WI38 (cell line): Measurements from ENCODE around the gene TNF.

Experiments
- H3K4me3 ChIP-seq: 2 replicates; pipeline ENCODE4 v1.5.1; 2011; ENCODE audit warnings: low read depth, mild to moderate bottlenecking, control low read depth, low read length
- TF ChIP-seq, protein P1 (sequence below): IDR thresholded peaks from 2 replicates; pipeline ENCODE4 v1.5.1; 2012; ENCODE audit warnings: low read depth, mild to moderate bottlenecking, control low read depth, low read length

The TNF gene

DNA sequence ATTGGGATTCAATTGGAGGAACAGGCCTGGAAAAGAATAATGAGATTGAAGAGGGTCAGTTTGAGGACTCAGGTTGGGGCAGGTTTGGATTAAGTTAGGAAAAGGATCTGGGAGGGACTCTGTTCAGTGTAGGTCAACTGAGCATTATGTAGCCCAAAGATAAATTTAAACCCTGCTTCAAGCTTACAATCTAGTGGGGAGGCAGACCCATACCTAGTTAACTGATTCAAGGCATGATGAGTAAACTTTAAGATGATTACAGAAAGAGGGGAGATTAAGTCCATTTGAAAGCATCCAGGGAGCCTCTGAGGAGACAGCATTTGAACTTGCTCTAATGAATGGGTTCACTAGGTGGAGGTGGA is 14.7 kb upstream of the TNF start:
- TF ChIP-seq, protein P1, sequence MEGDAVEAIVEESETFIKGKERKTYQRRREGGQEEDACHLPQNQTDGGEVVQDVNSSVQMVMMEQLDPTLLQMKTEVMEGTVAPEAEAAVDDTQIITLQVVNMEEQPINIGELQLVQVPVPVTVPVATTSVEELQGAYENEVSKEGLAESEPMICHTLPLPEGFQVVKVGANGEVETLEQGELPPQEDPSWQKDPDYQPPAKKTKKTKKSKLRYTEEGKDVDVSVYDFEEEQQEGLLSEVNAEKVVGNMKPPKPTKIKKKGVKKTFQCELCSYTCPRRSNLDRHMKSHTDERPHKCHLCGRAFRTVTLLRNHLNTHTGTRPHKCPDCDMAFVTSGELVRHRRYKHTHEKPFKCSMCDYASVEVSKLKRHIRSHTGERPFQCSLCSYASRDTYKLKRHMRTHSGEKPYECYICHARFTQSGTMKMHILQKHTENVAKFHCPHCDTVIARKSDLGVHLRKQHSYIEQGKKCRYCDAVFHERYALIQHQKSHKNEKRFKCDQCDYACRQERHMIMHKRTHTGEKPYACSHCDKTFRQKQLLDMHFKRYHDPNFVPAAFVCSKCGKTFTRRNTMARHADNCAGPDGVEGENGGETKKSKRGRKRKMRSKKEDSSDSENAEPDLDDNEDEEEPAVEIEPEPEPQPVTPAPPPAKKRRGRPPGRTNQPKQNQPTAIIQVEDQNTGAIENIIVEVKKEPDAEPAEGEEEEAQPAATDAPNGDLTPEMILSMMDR, result no peak
- no peak overlapping the region for H3K4me3 ChIP-seq

DNA sequence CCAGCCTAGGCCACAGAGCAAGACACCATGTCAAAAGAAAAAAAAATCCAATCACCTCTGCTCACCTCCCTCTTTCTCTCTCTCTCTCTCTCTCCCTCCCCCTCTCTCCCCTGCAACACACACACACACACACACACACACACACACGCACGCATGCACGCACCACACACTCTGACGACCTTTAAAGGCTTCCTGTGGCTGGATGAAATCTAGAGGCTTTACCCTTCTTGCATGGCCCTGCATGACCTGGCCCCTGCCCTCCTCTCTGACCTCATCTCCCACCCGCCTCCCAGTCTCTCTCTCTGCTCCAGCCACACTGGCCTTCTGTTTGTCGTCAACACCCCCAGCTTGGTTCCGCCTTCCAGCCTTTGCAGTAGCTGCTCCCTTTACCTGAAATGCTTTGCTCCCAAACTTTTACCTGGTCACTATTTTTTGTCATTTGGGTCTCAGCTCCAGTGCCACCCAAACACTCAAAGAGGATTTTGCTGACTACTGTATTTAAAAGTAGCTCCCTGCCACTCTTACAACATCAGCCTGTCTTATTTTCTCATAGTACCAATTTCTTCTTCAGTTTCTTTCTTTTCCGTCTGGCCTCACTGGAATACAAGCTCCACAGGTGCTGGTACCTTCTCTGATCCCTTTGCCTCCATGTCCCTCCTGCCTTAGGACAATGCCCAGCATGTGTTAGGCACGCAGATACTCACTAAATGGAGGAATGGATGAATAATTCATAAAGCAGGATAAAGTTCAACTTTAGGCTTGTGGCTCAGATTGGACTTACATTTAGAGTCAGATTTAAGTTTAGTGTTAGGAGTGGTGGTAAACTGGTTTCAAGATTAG is 7.6 kb upstream of the TNF start:
- TF ChIP-seq, protein P1, result no peak
- no peak overlapping the region for H3K4me3 ChIP-seq

DNA sequence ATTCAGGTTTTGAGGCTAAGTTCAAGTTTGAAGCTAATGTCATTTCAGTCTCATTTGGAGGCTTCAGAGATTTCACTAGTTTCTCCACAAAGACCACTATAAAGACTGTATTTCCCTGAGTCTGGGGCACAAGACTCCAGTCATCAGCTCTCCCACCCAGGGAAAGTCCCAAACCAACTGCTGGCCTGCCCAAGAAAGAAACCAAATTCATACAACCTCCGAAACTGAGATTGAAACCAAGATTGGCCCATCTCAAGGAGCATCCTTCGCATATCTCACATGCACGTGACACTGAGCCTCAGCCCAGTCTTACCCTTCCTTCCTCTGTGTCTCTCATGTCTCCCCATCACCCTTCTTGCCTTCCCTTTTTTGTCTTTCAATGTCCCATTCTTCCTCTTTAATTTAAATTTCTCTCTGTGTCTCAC is 6.8 kb upstream of the TNF start:
- TF ChIP-seq, protein P1, result no peak
- no peak overlapping the region for H3K4me3 ChIP-seq

DNA sequence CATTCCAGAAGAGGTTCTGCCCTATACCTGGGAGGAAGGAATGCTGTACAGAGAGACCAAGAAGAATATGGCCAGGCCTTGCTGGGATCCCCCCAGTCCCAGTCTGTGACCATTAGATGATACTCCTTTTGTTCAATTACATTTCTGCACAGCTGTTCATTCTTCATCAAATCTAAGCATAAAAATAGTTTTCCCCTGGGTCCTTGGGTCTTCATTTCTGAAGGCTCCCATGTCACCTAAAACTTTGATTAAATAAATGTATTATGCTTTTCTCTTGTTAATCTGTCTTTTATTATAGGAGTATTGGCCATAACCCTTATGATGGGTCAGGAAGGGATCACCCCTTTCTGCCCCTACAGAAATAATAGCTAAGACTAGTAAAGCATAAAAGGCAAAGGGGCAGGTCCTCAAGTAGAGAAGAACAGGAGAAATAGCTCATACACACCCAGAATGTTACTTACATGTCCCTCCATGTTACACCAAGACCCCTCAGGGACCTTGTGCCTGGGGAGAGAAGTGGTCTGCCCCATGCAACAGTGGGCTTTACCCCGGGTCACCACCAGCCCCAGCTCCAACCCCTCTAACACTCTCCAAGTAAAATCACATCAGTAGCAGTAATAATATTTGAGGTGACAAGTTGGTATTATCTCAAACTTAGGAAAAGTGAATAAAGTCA is 5.4 kb upstream of the TNF start:
- no peak overlapping the region for H3K4me3 ChIP-seq
- TF ChIP-seq, protein P1, result no peak

DNA sequence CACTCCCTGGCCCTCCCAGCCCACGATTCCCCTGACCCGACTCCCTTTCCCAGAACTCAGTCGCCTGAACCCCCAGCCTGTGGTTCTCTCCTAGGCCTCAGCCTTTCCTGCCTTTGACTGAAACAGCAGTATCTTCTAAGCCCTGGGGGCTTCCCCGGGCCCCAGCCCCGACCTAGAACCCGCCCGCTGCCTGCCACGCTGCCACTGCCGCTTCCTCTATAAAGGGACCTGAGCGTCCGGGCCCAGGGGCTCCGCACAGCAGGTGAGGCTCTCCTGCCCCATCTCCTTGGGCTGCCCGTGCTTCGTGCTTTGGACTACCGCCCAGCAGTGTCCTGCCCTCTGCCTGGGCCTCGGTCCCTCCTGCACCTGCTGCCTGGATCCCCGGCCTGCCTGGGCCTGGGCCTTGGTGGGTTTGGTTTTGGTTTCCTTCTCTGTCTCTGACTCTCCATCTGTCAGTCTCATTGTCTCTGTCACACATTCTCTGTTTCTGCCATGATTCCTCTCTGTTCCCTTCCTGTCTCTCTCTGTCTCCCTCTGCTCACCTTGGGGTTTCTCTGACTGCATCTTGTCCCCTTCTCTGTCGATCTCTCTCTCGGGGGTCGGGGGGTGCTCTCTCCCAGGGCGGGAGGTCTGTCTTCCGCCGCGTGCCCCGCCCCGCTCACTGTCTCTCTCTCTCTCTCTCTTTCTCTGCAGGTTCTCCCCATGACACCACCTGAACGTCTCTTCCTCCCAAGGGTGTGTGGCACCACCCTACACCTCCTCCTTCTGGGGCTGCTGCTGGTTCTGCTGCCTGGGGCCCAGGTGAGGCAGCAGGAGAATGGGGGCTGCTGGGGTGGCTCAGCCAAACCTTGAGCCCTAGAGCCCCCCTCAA is 3.1 kb upstream of the TNF start, which contains the start of gene LTA:
LTA (plus strand) TSS at position 249 of the 871 bp plus-strand sequence; CDS start at position 703, 454 bp downstream.
- no peak within 1 kb of the TSS for H3K4me3 ChIP-seq
- TF ChIP-seq, protein P1, result no peak

DNA sequence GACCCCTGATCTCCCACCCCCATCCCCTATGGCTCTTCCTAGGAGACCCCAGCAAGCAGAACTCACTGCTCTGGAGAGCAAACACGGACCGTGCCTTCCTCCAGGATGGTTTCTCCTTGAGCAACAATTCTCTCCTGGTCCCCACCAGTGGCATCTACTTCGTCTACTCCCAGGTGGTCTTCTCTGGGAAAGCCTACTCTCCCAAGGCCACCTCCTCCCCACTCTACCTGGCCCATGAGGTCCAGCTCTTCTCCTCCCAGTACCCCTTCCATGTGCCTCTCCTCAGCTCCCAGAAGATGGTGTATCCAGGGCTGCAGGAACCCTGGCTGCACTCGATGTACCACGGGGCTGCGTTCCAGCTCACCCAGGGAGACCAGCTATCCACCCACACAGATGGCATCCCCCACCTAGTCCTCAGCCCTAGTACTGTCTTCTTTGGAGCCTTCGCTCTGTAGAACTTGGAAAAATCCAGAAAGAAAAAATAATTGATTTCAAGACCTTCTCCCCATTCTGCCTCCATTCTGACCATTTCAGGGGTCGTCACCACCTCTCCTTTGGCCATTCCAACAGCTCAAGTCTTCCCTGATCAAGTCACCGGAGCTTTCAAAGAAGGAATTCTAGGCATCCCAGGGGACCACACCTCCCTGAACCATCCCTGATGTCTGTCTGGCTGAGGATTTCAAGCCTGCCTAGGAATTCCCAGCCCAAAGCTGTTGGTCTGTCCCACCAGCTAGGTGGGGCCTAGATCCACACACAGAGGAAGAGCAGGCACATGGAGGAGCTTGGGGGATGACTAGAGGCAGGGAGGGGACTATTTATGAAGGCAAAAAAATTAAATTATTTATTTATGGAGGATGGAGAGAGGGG is 1.9 kb upstream of the TNF start:
- H3K4me3 ChIP-seq, result no peak overlapping the region
- TF ChIP-seq, protein P1, result no peak
